ENCODE measurements around the gene ZC3H7B. TPM values are rescaled to one million over a fixed set of nuclear protein-coding genes. Genes with fewer than 3 reads are reported as not detected.

The ZC3H7B gene
- total and polyA plus RNA-seq, 2 experiments from 2014 or later: 5.7 to 61.5 TPM

- TF ChIP-seq CTCF (conservative IDR thresholded peaks at IDR 0.05; ENCODE audit: low read depth in 2 of 2) (no peak), STAT1 (IDR thresholded peaks at IDR 0.05; ENCODE audit: unreplicated experiment) (no peak), CREB1 (CRISPR knock-in tag; IDR thresholded peaks at IDR 0.05; ENCODE audit: low read depth) (no peak), ZNF331 (CRISPR knock-in tag; IDR thresholded peaks at IDR 0.05; ENCODE audit: low read depth) (no peak), REST (IDR thresholded peaks at IDR 0.05; ENCODE audit: unreplicated experiment) (no peak), ETS1 (IDR thresholded peaks at IDR 0.05) (no peak), NANOG (IDR thresholded peaks at IDR 0.05; ENCODE audit: borderline replicate concordance) (no peak), EZH2phosphoT487 (IDR thresholded peaks at IDR 0.05; ENCODE audit: unreplicated experiment) (no peak)
Observed at GRCh38 chr22:41252365-41252764, 49.0 kb upstream of the ZC3H7B start (continued).

GRCh38 chr22:41254230-41254629 lies 47.1 kb upstream of the ZC3H7B start:
- H2AFZ ChIP-seq: no peak overlapping the region
- Mint-ChIP-seq H3K9me3 (no peaks in the 10 kb centered on the region), H3K4me1 (peaks cover 11% of the 10 kb centered on the region), H3K36me3 (ENCODE audit: low read depth) (peaks cover 91% of the 10 kb centered on the region), H3K4me3 (no peak overlapping the region), H3K27me3 (ENCODE audit: insufficient read depth, low read depth, poor library complexity) (peaks cover 8% of the 10 kb centered on the region), H3K27ac (no peak overlapping the region)
- H3K36me3 ChIP-seq (ENCODE audit: insufficient read depth): peaks cover 64% of the 10 kb centered on the region
- no peak for TF ChIP-seq CREB1 (CRISPR knock-in tag; IDR thresholded peaks at IDR 0.05; ENCODE audit: low read depth)
- no peak for TF ChIP-seq STAT1 (IDR thresholded peaks at IDR 0.05; ENCODE audit: unreplicated experiment)
- no peak for TF ChIP-seq CTCF (conservative IDR thresholded peaks at IDR 0.05; ENCODE audit: low read depth in 2 of 2)
- no peak for TF ChIP-seq POLR2AphosphoS5 (IDR thresholded peaks at IDR 0.05; ENCODE audit: low read depth)
- no peak for TF ChIP-seq ZNF331 (CRISPR knock-in tag; IDR thresholded peaks at IDR 0.05; ENCODE audit: low read depth)
- no peak for TF ChIP-seq ETS1 (IDR thresholded peaks at IDR 0.05)
- H3K27me3 ChIP-seq (ENCODE audit: insufficient read depth): no peaks in the 10 kb centered on the region
- H3K79me2 ChIP-seq (replicated peaks; ENCODE audit: insufficient read depth): no peaks in the 10 kb centered on the region
- H3F3A ChIP-seq (replicated peaks; ENCODE audit: low read depth): peaks cover 19% of the 10 kb centered on the region; the same call in 1 of the 2 replicates
- DNase-seq (ENCODE audit: low spot score) (no peak), ATAC-seq (no peak)
- peaks cover 14% of the 10 kb centered on the region for H4K20me1 ChIP-seq (replicated peaks; ENCODE audit: insufficient read depth)
- H3K4me1 ChIP-seq (ENCODE audit: insufficient read depth): no peaks in the 10 kb centered on the region
- H3K4me3 ChIP-seq: no peak overlapping the region
- H3K9me2 ChIP-seq (ENCODE audit: insufficient read depth): no peaks in the 10 kb centered on the region
- H3K27ac ChIP-seq (ENCODE audit: low read depth): 0 out of 2 replicates have a peak overlapping the region, but pooled peaks have one; percentile 19
- H3K4me2 ChIP-seq: no peak overlapping the region
